NCI-H128 (cell line): ENCODE measurements around the gene HBE1.
"Not testable (repeated sequence)": the region's sequence is repeated elsewhere in the genome, so short reads cannot be mapped to it uniquely, and the experiment has no call there.

ENCODE experiments used
- DNase-seq: peaks from one replicate; lab custom pipeline; 2025; ENCODE audit not compliant: unreplicated experiment; lab: John Stamatoyannopoulos, UW

The HBE1 gene

DNA sequence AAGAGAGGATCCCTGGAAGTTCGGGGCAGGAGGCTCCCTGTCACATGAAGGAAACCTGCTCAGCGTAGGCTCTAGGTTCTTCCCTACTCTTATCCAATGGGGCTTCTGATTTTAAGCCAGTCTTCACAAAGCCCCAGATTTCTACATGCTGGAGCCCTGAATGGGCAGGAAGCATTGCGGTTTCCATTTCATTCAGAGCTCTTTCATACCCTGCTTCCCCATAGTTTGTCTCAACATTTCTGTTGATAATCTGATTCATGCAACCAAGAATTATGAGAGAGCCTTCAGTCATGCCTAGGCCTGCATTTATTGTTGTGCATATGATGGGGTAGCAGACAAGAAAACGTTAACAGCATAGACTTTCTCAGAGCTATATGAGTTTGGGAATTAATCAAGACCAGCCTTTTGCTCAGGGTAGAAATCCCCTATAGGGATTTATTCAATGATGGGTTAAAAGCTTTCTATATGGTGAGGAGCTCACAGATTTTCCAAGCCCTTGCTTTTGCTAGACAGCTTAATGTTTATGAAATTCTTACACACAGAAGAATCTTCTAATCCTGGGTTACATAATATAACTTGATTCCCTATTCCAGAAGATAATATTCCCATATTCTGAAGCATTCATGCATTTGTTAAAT is 16.1 kb upstream of the HBE1 start:
- DNase-seq = no peak

DNA sequence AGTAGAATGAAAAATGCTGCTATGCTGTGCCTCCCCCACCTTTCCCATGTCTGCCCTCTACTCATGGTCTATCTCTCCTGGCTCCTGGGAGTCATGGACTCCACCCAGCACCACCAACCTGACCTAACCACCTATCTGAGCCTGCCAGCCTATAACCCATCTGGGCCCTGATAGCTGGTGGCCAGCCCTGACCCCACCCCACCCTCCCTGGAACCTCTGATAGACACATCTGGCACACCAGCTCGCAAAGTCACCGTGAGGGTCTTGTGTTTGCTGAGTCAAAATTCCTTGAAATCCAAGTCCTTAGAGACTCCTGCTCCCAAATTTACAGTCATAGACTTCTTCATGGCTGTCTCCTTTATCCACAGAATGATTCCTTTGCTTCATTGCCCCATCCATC is 14.9 kb upstream of the HBE1 start:
- DNase-seq = no peak

DNA sequence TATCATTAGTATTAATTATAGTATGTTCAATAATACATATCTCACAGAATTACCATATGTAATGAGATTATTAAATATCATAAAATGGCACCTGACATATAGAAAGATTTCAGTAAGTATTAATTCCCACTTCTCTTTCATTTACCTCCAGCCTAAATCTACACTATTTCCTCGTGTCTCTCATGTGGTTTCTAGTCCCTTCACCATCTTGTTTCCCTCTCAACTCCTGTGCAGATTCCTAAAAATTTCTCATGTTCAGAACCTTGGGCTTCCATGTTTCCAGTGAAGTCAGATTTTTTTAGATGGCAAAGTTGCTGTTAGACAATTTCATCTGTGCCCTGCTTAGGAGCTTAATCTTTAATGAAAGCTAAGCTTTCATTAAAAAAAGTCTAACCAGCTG is 14.1 kb upstream of the HBE1 start:
- DNase-seq = no peak

DNA sequence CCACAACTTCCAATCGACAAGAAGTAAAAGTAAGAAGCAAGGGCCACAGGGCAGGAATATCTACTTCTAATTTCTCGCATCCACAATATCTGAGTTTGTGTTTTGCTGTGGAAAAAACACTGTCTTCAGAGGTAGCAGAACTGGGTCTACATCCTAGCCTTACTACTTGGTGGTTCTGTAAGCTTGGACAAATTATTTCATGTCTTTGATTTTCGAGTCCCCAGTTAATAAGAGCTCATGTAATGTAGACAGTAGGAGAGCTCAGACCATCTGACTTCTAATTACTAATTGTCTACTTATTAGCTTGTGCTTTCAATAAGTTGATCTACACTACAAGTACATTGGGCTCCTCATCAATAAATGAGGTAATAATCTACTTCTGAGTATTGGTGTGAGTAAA is 13.3 kb upstream of the HBE1 start:
- DNase-seq = no peak

DNA sequence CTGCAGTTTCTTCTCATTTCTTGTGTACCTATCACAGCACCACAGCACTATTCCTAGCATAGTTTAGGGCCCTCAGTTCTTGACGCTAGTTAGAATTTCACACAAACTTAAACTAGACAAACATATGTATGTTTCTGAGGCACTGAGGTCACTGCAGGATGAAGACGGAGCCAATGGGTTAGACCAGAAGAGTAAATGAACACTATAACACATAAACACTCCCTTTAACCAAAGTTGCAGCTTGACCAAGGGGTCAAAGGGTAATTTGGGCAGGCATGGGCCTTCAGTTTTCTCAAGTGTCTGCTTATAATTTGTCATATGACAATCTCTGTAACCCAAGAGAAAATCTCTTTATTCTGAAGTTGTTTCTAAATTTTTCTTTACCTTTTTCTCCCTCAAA is 12.9 kb upstream of the HBE1 start:
- no peak for DNase-seq

DNA sequence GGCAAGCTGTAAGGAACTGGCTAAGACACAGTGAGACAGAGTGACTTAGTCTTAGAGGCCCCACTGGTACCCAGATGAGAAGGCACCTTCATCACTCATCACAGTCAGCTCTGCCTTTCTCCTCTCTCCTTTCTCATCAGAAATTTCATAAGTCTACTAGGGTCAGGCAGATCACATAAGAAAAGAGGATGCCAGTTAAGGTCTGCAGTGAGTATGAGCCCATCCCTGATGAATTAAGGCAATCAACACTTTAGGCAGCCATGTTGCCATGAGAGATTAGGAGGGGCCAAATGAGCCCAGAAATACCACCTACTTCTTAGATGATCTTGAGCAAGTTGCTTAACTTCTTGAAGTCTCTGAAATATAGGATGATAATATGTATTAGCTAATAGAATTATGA is 11.9 kb upstream of the HBE1 start:
- DNase-seq = no peak

DNA sequence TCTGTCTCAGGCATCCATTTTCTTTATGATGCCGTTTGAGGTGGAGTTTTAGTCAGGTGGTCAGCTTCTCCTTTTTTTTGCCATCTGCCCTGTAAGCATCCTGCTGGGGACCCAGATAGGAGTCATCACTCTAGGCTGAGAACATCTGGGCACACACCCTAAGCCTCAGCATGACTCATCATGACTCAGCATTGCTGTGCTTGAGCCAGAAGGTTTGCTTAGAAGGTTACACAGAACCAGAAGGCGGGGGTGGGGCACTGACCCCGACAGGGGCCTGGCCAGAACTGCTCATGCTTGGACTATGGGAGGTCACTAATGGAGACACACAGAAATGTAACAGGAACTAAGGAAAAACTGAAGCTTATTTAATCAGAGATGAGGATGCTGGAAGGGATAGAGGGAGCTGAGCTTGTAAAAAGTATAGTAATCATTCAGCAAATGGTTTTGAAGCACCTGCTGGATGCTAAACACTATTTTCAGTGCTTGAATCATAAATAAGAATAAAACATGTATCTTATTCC is 10.9 kb upstream of the HBE1 start:
- no peak for DNase-seq

DNA sequence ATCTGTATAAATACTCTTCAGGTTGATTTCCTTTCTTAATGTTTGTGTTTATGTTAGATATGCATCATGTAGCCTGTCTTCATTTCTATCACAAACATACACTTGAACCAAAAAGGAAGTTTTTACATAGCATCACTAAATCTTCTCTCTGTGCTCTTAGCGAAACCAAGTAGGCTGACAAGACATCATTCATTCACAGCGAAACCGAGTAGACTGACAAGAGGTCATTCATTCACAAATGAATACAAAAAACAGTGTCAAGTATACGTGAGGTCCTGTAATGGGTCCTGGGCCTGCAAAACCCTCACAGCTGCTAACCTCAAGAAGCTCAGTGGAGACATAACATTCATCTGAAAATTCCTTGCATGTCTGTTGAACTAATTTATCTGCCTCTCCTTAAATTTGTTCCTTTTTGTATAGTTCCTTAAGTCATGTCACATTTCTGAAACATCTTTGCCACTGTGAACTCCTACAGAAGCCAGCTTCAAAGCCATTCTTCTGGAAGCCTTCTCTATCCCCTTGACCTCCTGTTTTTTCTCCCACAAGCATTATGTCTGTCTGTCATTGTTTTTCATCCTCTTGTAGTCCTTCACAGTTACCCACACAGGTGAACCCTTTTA is 9.8 kb upstream of the HBE1 start:
- DNase-seq = no peak

DNA sequence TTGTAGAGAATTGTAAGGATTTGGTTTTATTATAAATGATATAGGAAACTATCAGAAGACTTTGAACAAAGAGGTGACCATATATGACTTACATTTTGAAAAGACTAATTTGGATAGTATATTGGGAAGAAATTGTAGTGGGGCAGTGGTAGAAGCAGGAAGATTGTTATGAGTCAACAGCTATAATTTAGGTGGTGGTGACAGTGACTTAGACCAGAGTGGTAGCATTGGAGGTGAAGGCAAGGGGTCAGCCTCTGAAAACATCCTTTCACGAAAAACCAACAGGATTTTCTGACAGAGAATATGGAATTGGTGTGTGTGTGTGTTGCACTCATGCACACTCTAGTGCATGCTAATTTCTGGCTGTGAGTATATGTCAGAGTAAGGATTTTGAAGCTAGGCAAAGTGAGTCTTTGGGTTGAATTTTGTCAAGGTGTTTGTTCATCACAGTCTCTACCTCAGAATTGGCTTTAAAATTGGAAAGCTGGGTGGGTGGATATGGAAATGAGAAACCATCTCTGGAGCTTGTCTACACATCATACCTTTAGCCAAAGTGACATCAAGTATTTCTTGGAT is 8.2 kb upstream of the HBE1 start:
- no peak for DNase-seq

DNA sequence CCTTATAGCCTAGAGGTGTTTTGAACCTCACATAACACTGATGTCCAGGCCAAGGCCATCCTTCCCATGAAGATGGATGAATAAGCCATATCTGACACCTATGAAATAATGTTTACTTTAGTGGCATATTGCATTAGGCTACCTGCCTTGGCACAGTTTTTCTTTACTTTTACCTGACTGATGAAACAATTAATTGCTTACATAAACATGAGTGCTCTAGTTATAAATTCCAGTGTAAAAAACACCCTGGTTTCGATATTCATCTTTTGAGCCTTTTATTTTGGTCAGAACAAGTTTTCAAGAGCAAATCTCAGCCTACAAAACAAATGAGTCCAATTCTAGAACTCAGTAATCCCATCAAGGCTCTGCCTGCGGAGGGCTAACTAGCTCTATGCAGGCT is 7.0 kb upstream of the HBE1 start:
- no peak for DNase-seq

DNA sequence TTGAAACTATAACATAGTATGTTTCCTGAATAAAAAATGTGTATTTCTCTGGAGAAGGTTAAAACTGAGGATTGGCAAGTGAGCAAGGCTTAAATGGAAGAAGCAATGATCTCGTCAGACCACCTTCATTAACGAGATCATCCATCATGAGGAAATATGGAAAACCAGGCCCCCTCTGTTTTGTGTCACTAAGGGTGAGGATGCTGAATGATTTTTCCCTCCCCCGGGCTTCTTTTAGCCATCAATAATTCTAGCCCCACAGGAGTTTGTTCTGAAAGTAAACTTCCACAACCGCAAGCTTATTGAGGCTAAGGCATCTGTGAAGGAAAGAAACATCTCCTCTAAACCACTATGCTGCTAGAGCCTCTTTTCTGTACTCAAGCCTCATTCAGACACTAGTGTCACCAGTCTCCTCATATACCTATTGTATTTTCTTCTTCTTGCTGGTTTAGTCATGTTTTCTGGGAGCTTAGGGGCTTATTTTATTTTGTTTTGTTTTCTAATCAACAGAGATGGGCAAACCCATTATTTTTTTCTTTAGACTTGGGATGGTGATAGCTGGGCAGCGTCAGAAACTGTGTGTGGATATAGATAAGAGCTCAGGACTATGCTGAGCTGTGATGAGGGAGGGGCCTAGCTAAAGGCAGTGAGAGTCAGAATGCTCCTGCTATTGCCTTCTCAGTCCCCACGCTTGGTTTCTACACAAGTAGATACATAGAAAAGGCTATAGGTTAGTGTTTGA is 5.8 kb upstream of the HBE1 start:
- no peak for DNase-seq

DNA sequence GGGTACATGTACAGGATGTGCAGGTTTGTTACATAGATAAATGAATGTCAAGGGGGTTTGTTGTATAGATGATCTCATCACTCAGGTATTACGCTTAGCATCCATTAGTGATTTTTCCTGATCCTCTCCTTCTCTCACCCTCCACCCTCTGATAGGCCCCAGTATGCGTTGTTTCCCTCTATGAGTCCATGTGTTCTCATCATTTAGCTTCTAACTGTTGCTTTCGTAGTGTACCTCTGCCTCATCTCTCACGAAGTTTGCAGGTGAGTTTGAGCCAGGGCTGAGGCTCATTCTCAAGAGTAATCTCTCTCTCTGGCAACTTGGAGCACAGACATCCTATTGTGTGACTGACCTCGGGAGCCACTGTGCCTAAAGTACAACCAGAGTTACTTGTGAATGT is 4.7 kb upstream of the HBE1 start:
- DNase-seq = no peak

DNA sequence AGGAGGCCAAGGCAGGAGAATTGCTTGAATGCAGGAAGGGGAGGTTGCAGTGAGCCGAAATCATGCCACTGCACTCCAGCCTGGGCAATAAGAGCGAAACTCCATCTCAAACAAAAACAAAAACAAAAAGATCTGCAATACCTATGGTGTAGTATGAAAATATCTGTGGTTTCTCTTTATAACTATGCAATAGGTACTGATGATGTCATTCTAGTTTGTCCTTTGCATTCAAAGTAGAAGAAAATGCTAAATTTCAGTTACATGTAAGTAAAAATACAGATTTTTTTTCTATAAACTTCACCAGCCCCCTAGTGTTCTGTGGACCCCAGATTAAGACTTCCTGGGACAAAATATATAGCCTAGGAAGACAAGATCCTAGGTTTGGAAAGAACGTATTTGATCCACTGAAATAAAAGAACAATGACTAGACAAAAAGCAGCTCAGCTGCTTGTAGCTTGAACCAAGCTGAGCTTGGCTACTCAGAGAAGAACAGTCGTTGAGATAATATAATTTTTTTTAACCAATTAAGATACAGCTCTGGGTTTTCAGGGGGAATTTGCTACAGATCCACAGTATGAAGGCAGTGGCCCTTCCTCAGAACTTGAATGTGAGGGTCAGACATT is 2.8 kb upstream of the HBE1 start:
- no peak for DNase-seq

DNA sequence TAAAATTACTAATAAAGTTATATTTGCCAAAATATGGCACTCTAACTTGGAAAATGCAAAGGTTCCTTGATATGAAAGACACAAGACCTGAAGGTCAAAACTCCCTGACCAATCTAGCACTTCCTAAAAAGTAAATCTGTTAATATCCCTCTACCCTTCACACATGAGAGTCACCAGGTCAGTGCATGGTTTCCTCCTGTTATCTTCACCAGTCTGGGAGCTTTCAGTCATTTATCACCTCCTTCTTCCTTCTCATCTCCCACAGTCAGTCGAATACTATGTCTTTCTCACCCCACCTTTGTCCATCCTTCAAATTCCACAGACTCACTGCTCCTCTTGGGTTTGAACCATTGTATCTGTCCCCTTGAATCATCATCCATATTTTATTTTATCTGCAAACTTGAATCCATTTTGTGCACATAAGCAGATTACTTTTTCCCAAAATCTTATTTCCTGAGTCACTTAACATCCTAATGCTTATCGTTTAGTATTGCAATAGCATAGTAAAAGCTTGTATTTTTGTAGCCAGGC is 2.6 kb downstream of the HBE1 start:
- no peak for DNase-seq

DNA sequence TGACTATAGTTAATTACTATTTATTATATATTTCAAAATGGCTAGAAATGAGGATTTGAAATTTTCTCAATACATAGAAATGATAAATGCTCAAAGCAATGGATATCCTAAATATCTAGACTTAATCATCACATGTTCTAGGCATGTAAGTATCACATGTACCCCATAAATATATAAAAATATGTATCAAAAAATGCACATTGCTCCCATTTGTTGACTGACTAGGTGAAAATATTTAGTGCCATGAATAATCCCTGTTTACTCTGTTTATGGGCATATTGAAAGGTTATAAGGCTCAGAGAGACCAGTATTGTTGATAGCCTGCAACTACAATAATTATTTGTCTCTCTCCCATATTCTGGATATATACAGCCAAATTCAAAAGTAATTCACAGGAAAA is 3.1 kb downstream of the HBE1 start:
- DNase-seq = no peak

DNA sequence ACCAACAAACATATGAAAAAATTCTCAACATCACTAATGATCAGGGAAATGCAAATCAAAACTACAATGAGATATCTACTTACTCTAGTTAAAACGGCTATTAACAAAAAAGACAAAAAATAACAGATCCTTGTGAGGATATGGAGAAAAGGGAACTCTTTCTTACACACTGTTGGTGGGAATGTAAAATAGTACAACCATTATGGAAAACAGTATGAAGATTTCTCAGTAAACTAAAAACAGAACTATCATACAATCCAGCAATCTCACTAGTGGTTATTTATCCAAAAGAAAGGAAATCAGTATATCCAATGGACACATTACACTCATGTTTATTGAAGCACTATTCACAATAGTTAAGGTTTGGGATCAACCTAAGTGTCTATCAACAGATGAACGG is 3.9 kb downstream of the HBE1 start:
- no peak for DNase-seq

DNA sequence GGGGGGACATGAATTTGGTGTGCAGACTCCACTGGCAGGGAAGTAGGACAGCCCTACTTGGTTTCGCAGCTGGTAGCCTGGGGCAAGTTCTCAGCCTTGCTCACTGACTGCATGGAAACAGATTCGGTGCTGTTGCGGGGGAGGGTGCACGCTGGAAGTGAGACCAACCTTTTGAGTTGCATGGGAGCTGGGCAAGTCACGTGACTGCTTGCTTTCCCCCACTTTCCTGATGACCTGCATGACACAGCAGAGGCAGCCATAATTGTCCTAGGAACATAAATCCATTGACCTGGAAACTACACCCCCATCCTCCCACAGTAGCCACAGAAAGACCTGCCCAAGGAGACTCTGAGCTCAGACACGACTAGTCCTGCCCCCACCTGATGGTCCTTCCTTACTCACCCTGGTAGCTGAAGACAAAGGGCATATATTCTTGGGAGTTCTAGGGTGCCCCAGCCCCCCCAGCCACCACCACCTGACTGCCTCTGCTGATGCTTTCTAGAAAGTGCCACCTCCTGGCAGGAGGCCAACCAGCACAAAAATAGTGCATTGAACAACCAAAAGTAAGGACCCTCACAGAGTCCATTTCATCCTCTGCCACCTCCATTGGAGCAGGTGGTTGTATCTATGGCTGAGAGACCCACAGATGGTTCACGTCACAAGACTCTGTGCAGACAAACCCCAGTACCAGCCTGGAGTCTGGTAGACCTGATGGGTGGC is 11.0 kb downstream of the HBE1 start:
- no peak for DNase-seq

DNA sequence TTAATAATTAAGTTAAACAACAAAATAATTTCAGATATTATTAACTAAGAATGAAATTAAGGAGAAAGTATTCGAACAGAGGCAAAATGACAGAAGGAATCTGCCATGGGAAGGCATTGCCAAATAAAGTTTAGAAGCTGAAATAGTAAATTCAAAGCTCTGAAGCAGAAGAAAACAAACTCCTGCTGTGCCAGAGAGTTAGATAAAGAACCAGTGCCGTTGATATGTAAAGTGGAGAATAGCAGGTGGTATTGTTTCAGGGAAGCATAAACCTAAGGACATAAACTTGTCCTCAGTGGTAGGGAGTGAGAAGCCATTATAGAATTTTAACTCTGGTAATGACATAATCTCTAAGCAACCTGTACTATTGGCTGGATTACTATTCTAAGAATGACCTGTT is 12.4 kb downstream of the HBE1 start:
- DNase-seq = no peak

DNA sequence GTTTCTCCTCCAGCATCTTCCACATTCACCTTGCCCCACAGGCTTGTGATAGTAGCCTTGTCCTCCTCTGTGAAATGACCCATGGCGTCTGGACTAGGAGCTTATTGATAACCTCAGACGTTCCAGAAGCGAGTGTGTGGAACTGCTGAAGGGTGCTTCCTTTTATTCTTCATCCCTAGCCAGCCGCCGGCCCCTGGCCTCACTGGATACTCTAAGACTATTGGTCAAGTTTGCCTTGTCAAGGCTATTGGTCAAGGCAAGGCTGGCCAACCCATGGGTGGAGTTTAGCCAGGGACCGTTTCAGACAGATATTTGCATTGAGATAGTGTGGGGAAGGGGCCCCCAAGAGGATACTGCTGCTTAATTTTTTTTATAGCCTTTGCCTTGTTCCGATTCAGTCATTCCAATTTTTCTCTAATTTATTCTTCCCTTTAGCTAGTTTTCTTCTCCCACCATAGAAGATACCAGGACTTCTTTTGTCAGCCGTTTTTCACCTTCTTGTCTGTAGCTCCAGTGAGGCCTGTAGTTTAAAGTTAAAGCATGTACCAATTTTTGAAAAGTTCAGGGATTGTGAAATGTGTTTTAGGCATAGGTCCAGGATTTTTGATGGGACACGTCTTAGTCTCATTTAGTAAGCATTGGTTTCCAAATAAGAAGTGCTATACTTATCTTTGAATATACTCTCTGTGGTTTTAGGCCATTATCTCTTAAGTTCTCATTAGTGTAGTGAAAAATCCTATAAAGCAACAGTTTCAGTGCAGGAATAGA is 14.9 kb downstream of the HBE1 start, which contains the start of gene HBG2:
TSS of gene HBG2 (minus strand) at position 136 of the 768 bp plus-strand sequence. CDS start at position 83, 53 bp downstream.
- not testable (repeated sequence) for DNase-seq

DNA sequence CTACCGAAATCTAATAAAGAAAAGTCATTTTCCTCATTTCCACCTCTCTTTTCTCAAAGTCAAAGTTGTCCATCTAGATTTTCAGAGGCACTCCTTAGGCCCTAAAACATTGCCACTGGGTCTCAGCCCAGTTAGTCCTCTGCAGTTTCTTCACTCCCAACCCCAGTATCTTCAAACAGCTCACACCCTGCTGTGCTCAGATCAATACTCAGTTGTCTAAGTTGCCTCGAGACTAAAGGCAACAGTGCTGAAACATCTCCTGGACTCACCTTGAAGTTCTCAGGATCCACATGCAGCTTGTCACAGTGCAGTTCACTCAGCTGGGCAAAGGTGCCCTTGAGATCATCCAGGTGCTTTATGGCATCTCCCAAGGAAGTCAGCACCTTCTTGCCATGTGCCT is 15.7 kb downstream of the HBE1 start:
- DNase-seq = not testable (repeated sequence)
